GM10266 (cell line): ENCODE results near the gene PHETA1.

ENCODE experiments used
- DNase-seq: peaks from one replicate; pipeline ENCODE4 v3.0.0; 2012; ENCODE audit errors: extremely low spot score
- TF ChIP-seq, protein P1 (sequence below): IDR thresholded peaks from 2 replicates; pipeline ENCODE4 v1.5.1; 2012; ENCODE audit warnings: mild to moderate bottlenecking, low read depth; ENCODE audit not compliant: control insufficient read depth, insufficient read depth; ENCODE audit errors: missing control alignments

PHETA1 gene

GRCh38 chr12:111366075-111366474 is 2.8 kb downstream of the PHETA1 start:
- TF ChIP-seq, protein P1, sequence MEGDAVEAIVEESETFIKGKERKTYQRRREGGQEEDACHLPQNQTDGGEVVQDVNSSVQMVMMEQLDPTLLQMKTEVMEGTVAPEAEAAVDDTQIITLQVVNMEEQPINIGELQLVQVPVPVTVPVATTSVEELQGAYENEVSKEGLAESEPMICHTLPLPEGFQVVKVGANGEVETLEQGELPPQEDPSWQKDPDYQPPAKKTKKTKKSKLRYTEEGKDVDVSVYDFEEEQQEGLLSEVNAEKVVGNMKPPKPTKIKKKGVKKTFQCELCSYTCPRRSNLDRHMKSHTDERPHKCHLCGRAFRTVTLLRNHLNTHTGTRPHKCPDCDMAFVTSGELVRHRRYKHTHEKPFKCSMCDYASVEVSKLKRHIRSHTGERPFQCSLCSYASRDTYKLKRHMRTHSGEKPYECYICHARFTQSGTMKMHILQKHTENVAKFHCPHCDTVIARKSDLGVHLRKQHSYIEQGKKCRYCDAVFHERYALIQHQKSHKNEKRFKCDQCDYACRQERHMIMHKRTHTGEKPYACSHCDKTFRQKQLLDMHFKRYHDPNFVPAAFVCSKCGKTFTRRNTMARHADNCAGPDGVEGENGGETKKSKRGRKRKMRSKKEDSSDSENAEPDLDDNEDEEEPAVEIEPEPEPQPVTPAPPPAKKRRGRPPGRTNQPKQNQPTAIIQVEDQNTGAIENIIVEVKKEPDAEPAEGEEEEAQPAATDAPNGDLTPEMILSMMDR, result no peak

DNA sequence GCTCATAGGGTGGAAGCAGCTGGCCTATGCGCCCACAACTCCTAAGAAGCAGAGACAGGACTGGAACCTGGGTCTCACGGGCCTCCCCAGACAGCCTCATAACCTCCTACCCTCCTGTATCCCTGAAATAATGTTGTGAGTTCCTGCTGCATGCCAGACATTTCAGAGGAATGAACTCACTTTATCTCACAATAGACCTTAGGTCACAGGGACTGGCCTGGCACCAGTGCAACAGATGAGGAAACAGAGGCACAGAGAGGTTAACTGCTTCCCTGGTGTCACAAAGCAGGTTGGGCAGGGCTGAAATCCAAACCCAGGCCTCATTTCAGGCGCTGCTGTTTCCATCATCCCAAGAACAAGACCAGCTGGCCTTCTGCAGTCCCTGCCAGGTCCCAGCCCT is 5.3 kb downstream of the PHETA1 start:
- DNase-seq, result no peak
- TF ChIP-seq, protein P1, result no peak

More at GRCh38 chr12:111366075-111366474, 2.8 kb downstream of the PHETA1 start:
- DNase-seq, result no peak

- TF ChIP-seq, protein P1, result no peak
- DNase-seq, result no peak
Measured at GRCh38 chr12:111362687-111363475, 6.0 kb downstream of the PHETA1 start.

- no peak for DNase-seq
- TF ChIP-seq, protein P1, result no peak
Measured at GRCh38 chr12:111361717-111362576, 6.9 kb downstream of the PHETA1 start.

GRCh38 chr12:111361073-111361716 is 7.7 kb downstream of the PHETA1 start:
- TF ChIP-seq, protein P1, result no peak

DNA sequence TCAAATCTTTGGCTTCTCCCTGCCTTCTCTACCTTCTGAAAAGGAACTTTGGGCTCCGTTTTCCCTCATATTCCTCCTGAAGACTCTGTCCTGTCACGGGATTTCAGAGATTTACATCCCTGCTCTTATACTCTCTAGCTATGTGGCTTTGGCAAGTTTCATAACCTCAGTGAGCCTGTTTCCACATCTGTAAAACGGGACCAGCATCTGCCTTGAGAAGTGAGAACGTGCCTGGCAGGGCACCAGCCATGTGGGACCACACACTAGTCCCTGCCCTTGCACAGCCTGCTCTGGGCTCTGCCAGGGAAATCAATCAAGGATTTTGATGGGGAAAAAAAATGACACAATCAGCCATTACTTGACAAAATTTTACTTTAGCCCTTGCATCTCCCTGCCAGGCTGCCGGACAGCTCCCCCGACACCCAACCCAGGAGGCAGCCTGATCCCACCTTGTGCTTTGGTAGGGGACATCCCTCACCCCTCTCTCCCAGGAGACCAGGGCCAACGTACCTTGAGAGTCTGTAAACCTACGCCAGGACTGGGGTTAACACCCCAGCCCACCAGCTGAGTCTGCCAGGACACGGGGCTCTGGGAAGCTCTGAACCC is 8.5 kb downstream of the PHETA1 start:
- TF ChIP-seq, protein P1, result no peak

More at GRCh38 chr12:111361073-111361716, 7.7 kb downstream of the PHETA1 start:
- DNase-seq, result no peak

More for the DNA sequence above, 8.5 kb downstream of the PHETA1 start:
- DNase-seq, result no peak
